ENCODE results near the gene SLC37A2.

Gene SLC37A2

GRCh38 chr11:125071846-125072217 is 8.7 kb downstream of the SLC37A2 start:
- DNase-seq = no peak

GRCh38 chr11:125072218-125072960 is 9.3 kb downstream of the SLC37A2 start:
- no peak for DNase-seq

DNA sequence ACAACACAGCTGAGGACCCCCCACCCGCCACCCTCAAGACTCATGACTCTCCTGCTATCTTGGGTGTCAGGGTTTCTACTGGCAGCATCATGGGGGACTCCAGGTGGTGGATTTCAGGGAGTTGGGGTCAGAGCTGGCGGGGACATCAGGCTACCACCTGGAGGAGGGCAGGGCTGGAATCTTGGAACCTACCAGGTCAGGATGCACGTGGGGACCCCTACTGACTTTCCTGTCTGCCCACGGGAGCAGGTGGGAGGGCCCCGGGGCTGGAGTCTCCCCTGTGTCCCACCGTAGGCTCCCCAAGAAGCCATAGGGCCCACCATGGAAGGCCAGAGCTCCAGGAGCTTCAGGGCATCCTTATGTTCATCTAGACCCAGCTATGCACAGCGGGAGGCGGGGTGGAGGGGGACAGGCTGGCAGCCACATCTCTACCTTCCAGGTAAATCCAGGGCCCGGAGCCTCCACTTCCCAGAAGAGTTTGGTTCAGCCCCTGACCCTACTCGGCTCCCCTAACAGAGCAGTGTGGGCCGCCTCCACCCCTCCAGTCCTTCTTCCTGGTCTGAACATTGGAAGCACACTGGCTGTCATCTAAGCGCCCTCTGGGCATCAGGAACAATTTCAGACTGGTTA is 10.0 kb downstream of the SLC37A2 start:
- DNase-seq = no peak

DNA sequence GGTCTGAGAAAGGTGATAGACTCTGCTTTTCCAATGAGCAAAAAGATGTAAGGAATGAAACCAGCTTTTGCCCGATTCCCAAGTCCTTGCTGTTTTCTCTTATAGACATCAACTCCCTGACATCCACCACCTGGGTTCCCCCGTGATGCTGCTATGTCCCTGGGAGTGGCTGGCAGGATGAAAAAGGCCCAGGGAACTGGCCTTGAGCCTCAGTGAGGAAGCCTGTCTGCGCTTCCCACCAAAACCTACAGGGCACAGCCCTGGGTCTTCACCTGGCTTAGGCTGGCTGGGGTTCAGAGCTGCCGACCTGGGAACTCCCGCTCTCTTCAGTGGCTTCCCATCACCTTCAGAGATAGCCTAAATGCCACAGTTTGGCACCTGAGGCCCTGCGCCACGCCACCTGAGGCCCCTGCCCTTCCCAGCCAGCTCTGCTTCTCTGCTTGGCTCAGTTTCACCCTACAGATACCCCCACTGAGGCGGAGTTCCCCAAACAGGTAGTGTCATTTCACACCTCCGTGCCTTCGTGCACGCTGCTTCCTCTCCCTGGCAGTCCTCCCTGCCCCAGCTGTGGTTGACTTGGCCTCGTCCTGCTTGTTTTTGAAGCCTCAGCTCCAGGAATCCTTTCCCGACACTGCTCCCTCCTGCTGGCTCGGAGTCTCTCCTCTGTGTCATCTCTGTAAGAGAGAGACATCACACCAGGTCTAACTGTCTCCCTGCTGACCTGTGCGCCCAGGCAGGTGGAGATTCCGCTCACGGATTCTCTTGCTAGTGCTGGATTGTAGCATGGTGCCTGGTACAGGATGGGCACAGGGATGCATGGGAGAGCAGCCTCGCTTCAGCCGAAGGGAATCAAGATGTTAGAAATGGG is 10.7 kb downstream of the SLC37A2 start:
- DNase-seq = no peak

DNA sequence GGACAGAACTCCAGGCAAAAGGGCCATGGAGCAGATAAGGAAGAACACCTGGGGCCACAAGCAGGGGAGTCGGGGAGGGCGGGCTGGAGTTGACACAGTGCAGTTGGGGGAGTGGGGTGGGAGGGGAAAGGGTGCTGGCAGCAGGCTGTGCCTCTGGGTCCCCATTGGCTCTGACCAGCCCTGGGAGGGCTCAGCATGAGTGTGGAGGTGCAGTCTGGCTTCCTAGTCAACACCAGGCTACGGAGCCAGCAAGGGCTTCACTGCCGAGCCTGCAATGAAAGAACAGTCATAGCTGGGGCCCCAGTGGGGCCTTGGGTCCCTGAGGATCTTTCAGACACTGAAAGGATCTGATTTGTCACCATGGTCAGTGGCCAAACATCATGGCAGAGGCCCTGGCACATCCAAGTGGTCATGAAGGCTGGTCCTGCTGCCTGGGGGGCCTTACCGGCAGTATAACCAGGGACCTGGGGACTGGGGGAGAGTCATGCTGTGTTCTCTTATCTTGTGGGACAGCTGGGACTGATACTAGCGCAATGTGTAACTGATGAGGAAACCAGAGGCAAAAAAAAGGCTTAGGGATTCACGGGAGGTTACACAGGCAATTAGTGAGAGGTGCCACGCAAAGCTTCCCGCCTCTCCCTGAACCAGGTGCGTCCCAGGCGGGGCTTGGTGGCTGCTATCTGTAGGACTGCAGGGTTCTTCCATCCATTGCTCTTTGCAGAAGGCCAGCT is 11.6 kb downstream of the SLC37A2 start:
- no peak for DNase-seq

GRCh38 chr11:125075242-125075625 is 12.1 kb downstream of the SLC37A2 start:
- DNase-seq = no peak

- no peak for DNase-seq
These were observed 12.8 kb downstream of the SLC37A2 start for GRCh38 chr11:125075900-125076317.

GRCh38 chr11:125076378-125076945 is 13.4 kb downstream of the SLC37A2 start:
- no peak for DNase-seq

GRCh38 chr11:125078016-125078415 is 14.9 kb downstream of the SLC37A2 start:
- no peak for DNase-seq

DNA sequence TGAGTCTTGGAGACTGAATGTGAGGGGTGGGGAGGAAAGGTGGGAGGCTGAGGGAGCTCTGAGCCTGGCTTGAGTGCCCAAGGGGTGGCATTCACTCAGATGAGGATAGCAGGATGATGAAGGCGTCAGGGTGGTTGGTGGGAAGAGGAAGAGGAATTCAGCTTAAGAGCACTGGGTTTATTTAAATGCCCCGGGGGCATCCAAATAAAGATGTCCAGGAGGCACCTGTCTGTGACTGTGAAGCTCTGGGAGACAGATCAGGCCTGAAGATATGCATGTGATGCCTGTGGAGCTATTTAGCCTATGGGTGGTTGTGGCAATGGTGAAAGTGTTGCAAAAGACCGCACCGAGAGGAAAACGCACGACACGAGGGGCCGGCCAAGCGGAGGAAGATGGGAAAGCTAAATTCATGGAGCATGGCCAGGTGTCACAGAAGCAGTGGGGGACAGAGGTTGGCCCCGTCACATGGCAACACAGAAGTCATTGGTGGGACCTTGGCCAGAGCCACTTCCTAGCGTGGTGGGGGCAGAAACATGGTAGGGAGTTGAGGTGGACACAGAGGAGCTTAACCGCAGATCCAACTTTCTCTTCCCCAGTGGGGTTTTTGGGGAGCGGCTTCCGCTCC is 15.5 kb downstream of the SLC37A2 start:
- no peak for DNase-seq

DNA sequence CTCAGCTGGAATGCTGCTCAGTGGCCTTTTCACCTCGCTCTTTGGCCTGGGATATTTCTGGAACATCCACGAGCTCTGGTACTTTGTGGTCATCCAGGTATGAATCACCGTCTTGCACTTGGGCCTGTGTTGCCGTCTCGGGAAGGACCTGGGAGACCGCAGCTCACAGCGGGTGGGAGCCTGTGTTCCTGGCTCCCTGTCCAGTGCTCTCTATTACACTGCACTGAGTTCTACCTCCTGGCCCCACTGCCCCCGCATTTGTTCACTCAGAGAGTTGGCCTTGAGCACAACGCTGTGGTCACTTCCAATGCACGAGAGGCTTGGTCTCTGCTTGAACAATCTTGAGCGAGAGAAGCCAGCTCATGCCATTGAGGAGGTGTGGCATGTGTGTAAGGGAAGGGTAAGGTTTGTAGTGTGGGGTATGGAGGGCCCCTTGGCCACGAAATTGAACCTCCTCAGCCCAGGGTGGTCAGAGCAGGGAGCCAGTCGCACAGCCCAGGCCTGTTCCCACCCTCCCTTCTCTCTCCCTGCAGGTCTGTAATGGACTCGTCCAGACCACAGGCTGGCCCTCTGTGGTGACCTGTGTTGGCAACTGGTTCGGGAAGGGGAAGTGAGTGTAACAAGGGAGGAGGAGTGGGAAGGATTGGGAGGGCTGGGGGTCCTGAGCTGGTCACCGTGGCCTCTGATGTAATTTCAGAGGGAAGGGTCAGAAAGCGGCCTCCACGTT is 16.2 kb downstream of the SLC37A2 start:
- no peak for DNase-seq

GRCh38 chr11:125079878-125080530 is 16.9 kb downstream of the SLC37A2 start:
- no peak for DNase-seq

- no peak for DNase-seq
These were observed 17.4 kb downstream of the SLC37A2 start for GRCh38 chr11:125080531-125080911.

DNA sequence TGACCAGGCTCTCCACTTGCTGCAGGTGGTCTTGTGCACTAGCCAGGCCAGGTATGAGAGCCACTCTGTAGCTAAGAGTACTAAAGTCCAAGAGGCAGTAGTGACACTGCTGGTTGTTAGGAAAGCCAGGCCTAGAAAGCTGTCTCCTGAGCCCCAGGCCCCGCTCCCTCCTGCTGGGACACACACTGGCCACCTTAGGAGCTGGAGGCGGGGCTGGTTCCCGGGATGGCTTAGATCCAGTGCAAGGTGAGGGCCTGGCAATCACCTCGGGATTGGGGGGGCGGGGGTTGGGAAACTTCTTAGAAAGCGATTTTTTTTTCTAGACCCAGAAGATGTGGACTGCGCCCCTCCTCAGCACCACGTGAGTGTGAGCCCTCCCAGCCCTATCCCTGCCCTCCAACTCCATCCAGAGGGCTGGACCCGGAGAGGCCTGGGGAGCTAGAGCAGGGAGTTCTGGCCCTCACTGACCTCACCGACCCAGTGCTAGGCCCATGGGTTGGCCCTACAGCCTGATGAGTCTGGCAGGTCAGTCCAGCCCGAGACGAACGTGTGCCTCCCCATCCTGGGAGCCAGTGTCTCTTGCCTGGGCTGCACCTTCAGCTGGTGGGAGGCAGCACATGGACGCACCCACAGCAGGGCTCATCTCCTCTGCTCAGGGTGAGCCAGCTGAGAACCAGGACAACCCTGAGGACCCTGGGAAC is 18.1 kb downstream of the SLC37A2 start:
- no peak for DNase-seq

GRCh38 chr11:125082040-125082439 is 18.9 kb downstream of the SLC37A2 start:
- no peak for DNase-seq

GRCh38 chr11:125082611-125083311 is 19.7 kb downstream of the SLC37A2 start:
- DNase-seq = no peak

DNA sequence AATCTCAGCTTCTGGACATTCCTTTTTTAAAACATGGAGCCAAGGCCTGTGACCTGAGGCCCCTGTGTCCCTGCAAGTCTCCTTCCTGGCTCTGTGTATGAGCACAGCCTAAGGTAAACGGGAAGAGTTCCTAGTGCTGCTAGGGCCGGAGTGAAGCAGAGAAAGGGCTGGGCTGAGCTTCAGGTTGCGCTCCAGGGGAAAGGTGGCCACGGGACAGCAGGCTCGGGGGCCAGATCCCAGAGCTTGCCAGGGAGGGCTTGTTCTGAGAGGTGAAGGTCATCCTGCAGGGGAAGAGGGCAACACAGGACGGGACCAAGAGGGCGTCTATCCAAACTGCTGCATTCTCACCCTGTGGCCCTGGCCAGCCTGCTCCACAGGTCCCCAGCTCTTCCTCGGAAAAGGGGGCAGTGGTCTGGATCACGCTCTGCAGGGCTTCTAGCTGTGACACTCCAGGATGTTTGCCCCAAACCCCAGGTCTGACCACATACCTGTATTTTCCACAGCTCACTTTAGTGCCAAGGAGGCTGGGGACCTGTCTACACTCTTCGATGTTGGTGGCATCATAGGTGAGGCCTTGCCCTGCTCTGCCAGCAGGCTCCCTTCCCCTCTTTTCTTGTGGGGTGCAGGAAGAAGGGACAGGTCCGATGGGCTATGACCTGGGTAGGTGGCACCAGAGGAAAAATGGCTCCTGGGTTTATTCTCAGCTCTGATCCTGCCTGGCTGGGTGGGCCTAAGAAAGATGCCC is 20.4 kb downstream of the SLC37A2 start:
- DNase-seq = no peak

DNA sequence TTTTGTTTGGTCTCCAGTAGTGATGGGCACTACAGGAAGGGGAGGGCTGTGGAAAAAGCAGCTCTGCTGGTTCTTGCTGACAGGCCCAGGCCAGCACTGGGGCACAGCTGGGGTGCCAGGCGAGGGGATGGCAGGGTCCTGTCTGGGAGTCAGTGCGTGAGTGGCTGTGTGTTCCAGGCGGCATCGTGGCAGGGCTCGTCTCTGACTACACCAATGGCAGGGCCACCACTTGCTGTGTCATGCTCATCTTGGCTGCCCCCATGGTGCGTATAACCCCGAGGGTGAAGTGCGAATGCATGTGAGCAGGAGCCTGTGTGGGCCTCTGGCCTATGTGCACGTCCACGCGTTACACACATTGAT is 20.9 kb downstream of the SLC37A2 start:
- no peak for DNase-seq

GRCh38 chr11:125084761-125085231 is 21.7 kb downstream of the SLC37A2 start:
- no peak for DNase-seq

Data from NCI-H2171 (cell line).